H1 (cell line): ENCODE data around the gene DNAL1. TPM values are rescaled to one million over a fixed set of nuclear protein-coding genes. Genes with fewer than 3 reads are reported as not detected.

Source experiments
- CTCF ChIA-PET: fragments of 300-600 bp; sonication (Branson Sonifier 250); formaldehyde crosslinking; loops from one replicate; lab custom pipeline; 2021; ENCODE audit not compliant: partially characterized antibody; lab: Charles Lee
- POLR2A ChIA-PET: fragments of 300-600 bp; sonication (Branson Sonifier 250); formaldehyde crosslinking; loops from one replicate; lab custom pipeline; 2021; ENCODE audit warnings: inconsistent platforms; ENCODE audit not compliant: partially characterized antibody; lab: Charles Lee
- DNase-seq, 2 experiments: peaks; one replicate each; pipeline versions ENCODE4 v3.0.0 to v3.0.0-alpha.2; 2010 to 2022; ENCODE audit warnings: low spot score in 2 of 2, low read depth in 1 of 2, mixed read lengths in 1 of 2
- FAIRE-seq: peaks from 2 replicates; lab custom pipeline; 2011; peaks lifted over from hg19 to GRCh38; lab: Jason Lieb, UNC
- H2AFZ ChIP-seq: 2 replicates; pipeline ENCODE4 v1.8.1; 2012; ENCODE audit warnings: low read length, inconsistent platforms
- H2AK5ac ChIP-seq: 2 replicates; pipeline ENCODE4 v1.6.1; 2013; ENCODE audit warnings: low read depth, low read length
- H2BK120ac ChIP-seq: replicated peaks from 2 replicates; pipeline ENCODE3; 2013; ENCODE audit warnings: low read depth, low read length, inconsistent platforms
- H2BK12ac ChIP-seq: 2 replicates; pipeline ENCODE4 v1.6.1; 2013; ENCODE audit warnings: low read depth, low read length
- H2BK15ac ChIP-seq: 2 replicates; pipeline ENCODE4 v1.6.1; 2013; ENCODE audit warnings: low read length
- H2BK20ac ChIP-seq: 2 replicates; pipeline ENCODE4 v1.6.1; 2013; ENCODE audit warnings: low read length
- H2BK5ac ChIP-seq: 2 replicates; pipeline ENCODE4 v1.6.1; 2013; ENCODE audit warnings: low read depth, low read length
- H3K14ac ChIP-seq: 2 replicates; pipeline ENCODE4 v1.6.1; 2013; ENCODE audit warnings: inconsistent platforms; ENCODE audit not compliant: insufficient read length
- H3K18ac ChIP-seq: 2 replicates; pipeline ENCODE4 v1.6.1; 2013; ENCODE audit warnings: low read length; ENCODE audit errors: extremely low read depth
- H3K23ac ChIP-seq: 2 replicates; pipeline ENCODE4 v1.6.1; 2013; ENCODE audit warnings: inconsistent platforms; ENCODE audit not compliant: insufficient read length
- H3K23me2 ChIP-seq: 2 replicates; pipeline ENCODE4 v1.6.1; 2013; ENCODE audit warnings: low read depth, low read length
- H3K27ac ChIP-seq: 2 replicates; pipeline ENCODE4 v1.6.1; 2011; ENCODE audit warnings: low read depth, low read length, inconsistent platforms
- H3K27me3 ChIP-seq, 4 experiments: replicated peaks in 1 of 4; 1 replicate in 1 of 4; 2 replicates in 3 of 4; pipeline versions ENCODE4 v1.6.1 to v1.8.1; 2011 to 2013; ENCODE audit warnings: low read length in 3 of 4, mild to moderate bottlenecking in 3 of 4, inconsistent platforms in 2 of 4, mixed read lengths in 2 of 4, moderate library complexity in 1 of 4; ENCODE audit not compliant: control insufficient read depth in 3 of 4, insufficient read depth in 3 of 4; ENCODE audit errors: extremely low read depth in 1 of 4
- H3K36me3 ChIP-seq, 4 experiments: 2 replicates each; pipeline versions ENCODE4 v1.6.1 to v1.8.1; 2011 to 2013; ENCODE audit warnings: mild to moderate bottlenecking in 4 of 4, low read length in 3 of 4, moderate library complexity in 2 of 4, control low read depth in 1 of 4, inconsistent platforms in 1 of 4; ENCODE audit not compliant: insufficient read depth in 4 of 4, control insufficient read depth in 2 of 4
- H3K4ac ChIP-seq: replicated peaks from 2 replicates; pipeline ENCODE3; 2013; ENCODE audit warnings: low read length, low read depth, mixed read lengths, inconsistent platforms; ENCODE audit not compliant: insufficient read length
- H3K4me1 ChIP-seq, 4 experiments: replicated peaks in 1 of 4; 1 replicate in 1 of 4; 2 replicates in 3 of 4; pipeline versions ENCODE4 v1.6.1 to v1.8.1; 2011 to 2013; ENCODE audit warnings: low read length in 3 of 4, inconsistent platforms in 2 of 4, mixed read lengths in 1 of 4; ENCODE audit not compliant: insufficient read depth in 4 of 4, control insufficient read depth in 3 of 4
- H3K4me2 ChIP-seq, 2 experiments: 2 replicates each; pipeline versions ENCODE4 v1.6.1 to v1.8.1; 2011 to 2013; ENCODE audit warnings: low read depth in 2 of 2, low read length in 2 of 2, control low read depth in 1 of 2, inconsistent platforms in 1 of 2, mild to moderate bottlenecking in 1 of 2; ENCODE audit not compliant: insufficient read depth in 1 of 2
- H3K4me3 ChIP-seq, 4 experiments: fragments of 200-600, 300-600 bp in 1 of 4; sonication (generic), shearing (Covaris generic), sonication (Bioruptor Twin) in 1 of 4; 2 replicates each; pipeline versions ENCODE4 v1.5.1 to v1.8.1; 2011 to 2016; ENCODE audit warnings: low read length in 4 of 4, low read depth in 3 of 4, control low read depth in 2 of 4, inconsistent platforms in 2 of 4, mild to moderate bottlenecking in 2 of 4, mixed read lengths in 1 of 4, moderate library complexity in 1 of 4; ENCODE audit not compliant: insufficient read depth in 2 of 4; ENCODE audit errors: extremely low read depth in 1 of 4
- H3K56ac ChIP-seq: replicated peaks from 2 replicates; pipeline ENCODE3; 2013; ENCODE audit warnings: low read depth, mild to moderate bottlenecking, mixed read lengths, low read length, inconsistent platforms; ENCODE audit not compliant: insufficient read length
- H3K79me1 ChIP-seq: 2 replicates; pipeline ENCODE4 v1.6.1; 2013; ENCODE audit warnings: low read depth, low read length, control low read depth
- H3K79me2 ChIP-seq, 2 experiments: 2 replicates each; pipeline versions ENCODE4 v1.6.1 to v1.8.1; 2012 to 2013; ENCODE audit warnings: low read length in 2 of 2, mild to moderate bottlenecking in 2 of 2, inconsistent platforms in 1 of 2; ENCODE audit not compliant: insufficient read depth in 2 of 2, control insufficient read depth in 1 of 2
- H3K9ac ChIP-seq, 4 experiments: replicated peaks in 1 of 4; 1 replicate in 1 of 4; 2 replicates in 3 of 4; pipeline versions ENCODE4 v1.6.1 to v1.8.1; 2011 to 2013; ENCODE audit warnings: low read depth in 3 of 4, low read length in 3 of 4, control low read depth in 2 of 4, mild to moderate bottlenecking in 2 of 4, moderate library complexity in 2 of 4, inconsistent platforms in 1 of 4; ENCODE audit errors: extremely low read depth in 1 of 4
- H3K9me3 ChIP-seq, 2 experiments: 2 replicates each; pipeline versions ENCODE4 v1.6.1 to v1.8.1; 2012 to 2013; ENCODE audit warnings: mild to moderate bottlenecking in 2 of 2, moderate library complexity in 2 of 2, control low read depth in 1 of 2, inconsistent platforms in 1 of 2, low read depth in 1 of 2, low read length in 1 of 2, mixed read lengths in 1 of 2; ENCODE audit not compliant: insufficient read depth in 2 of 2
- H4K20me1 ChIP-seq, 2 experiments: replicated peaks in 1 of 2; 2 replicates each; pipeline versions ENCODE3 to v1.8.1; 2011 to 2013; ENCODE audit warnings: inconsistent platforms in 2 of 2, low read length in 2 of 2, mild to moderate bottlenecking in 1 of 2; ENCODE audit not compliant: insufficient read depth in 2 of 2, control insufficient read depth in 1 of 2
- H4K5ac ChIP-seq: 2 replicates; pipeline ENCODE4 v1.6.1; 2013; ENCODE audit warnings: low read length, low read depth, mixed read lengths, inconsistent platforms; ENCODE audit not compliant: insufficient read length
- H4K8ac ChIP-seq: 2 replicates; pipeline ENCODE4 v1.8.0; 2013; ENCODE audit warnings: mild to moderate bottlenecking, moderate library complexity, low read length, inconsistent platforms; ENCODE audit not compliant: insufficient read depth; ENCODE audit errors: extremely low read depth
- H4K91ac ChIP-seq: replicated peaks from 2 replicates; pipeline ENCODE3; 2013; ENCODE audit warnings: low read length, mixed read lengths, inconsistent platforms; ENCODE audit not compliant: insufficient read length
- CBX5 ChIP-seq: fragments of 300-800, 300-1000 bp; sonication (generic); IDR thresholded peaks from 2 replicates; pipeline ENCODE4 v1.7.1; 2016; ENCODE audit warnings: antibody characterized with exemption, low read length, low read depth
- CHD1 ChIP-seq: IDR thresholded peaks from 2 replicates; pipeline ENCODE4 v1.6.1; 2012; ENCODE audit warnings: low read depth, low read length, improper control_type of control experiment
- GABPA ChIP-seq: IDR thresholded peaks from 2 replicates; pipeline ENCODE4 v1.6.1; 2011; ENCODE audit warnings: mild to moderate bottlenecking, low read length, moderate library complexity, borderline replicate concordance; ENCODE audit not compliant: insufficient read depth
- KDM4A ChIP-seq: IDR thresholded peaks from one replicate; pipeline ENCODE4 v1.7.1; 2012; ENCODE audit warnings: low read depth, mild to moderate bottlenecking, moderate library complexity, low read length, inconsistent platforms; ENCODE audit not compliant: severe bottlenecking
- RNF2 ChIP-seq: fragments of 200-900, 300-1000 bp; sonication (generic); IDR thresholded peaks from 2 replicates; pipeline ENCODE4 v1.7.1; 2016; ENCODE audit warnings: borderline replicate concordance, low read depth, mild to moderate bottlenecking, antibody characterized with exemption, low read length; ENCODE audit not compliant: poor library complexity, severe bottlenecking; ENCODE audit errors: missing control alignments
- SAP30 ChIP-seq: fragments of 300-600 bp; sonication (generic); IDR thresholded peaks from 2 replicates; pipeline ENCODE4 v1.7.1; 2012; ENCODE audit warnings: low read length, moderate library complexity, mild to moderate bottlenecking, inconsistent platforms; ENCODE audit not compliant: insufficient read depth, insufficient replicate concordance
- SIN3A ChIP-seq, 2 experiments: IDR thresholded peaks in 1 of 2; conservative IDR thresholded peaks in 1 of 2; 2 replicates each; pipeline ENCODE4 v1.6.1; 2011 to 2012; ENCODE audit warnings: low read length in 2 of 2, improper control_type of control experiment in 1 of 2, low read depth in 1 of 2, mild to moderate bottlenecking in 1 of 2
- SIRT6 ChIP-seq: IDR thresholded peaks from one replicate; pipeline ENCODE4 v1.7.1; 2012; ENCODE audit warnings: low read length, inconsistent platforms
- SIX5 ChIP-seq: IDR thresholded peaks from 2 replicates; pipeline ENCODE4 v1.6.1; 2011; ENCODE audit warnings: mild to moderate bottlenecking, low read depth, low read length
- SUZ12 ChIP-seq: fragments of 200-600 bp; sonication (generic); IDR thresholded peaks from 2 replicates; pipeline ENCODE4 v1.6.1; 2012; ENCODE audit warnings: mild to moderate bottlenecking, inconsistent platforms, low read length, moderate library complexity, mixed read lengths
- TAF1 ChIP-seq: IDR thresholded peaks from 2 replicates; pipeline ENCODE4 v1.6.1; 2011; ENCODE audit warnings: mild to moderate bottlenecking, low read depth, low read length
- TCF12 ChIP-seq: IDR thresholded peaks from 2 replicates; pipeline ENCODE4 v1.6.1; 2011; ENCODE audit warnings: low read depth, mild to moderate bottlenecking, low read length
- whole genome bisulfite sequencing, 2 experiments: shearing (Covaris generic) in 1 of 2; methylation state at CpG; one replicate each; pipeline versions ENCODE4 v1.1.6 to v1.1.7; 2013 to 2015; ENCODE audit warnings: low lambda C conversion rate in 2 of 2, mixed read lengths in 2 of 2, inconsistent platforms in 1 of 2, low coverage in 1 of 2, missing lambda C conversion rate in 1 of 2; ENCODE audit not compliant: insufficient replicate concordance in 2 of 2, insufficient coverage in 1 of 2, insufficient read length in 1 of 2; ENCODE audit errors: extremely low coverage in 1 of 2, missing lambda C conversion rate in 1 of 2; 5-methylcytosine and 5-hydroxymethylcytosine counted together
- polyA plus RNA-seq, 7 experiments: library from polyadenylated mRNA; depleted of rRNA in 3 of 7; stranded (reverse) in 5 of 7; unstranded in 2 of 7; fragments of >200 nt in 5 of 7; fragments of 200-250 nt in 2 of 7; gene quantifications; 1 replicate in 5 of 7; 2 replicates in 1 of 7; 4 replicates in 1 of 7; pipeline versions ENCODE4 v1.2.1 to v1.2.3, GENCODE V29; 2011 to 2013; ENCODE audit warnings: missing spikeins in 2 of 7, mixed read lengths in 2 of 7
- total RNA-seq: library from RNA; stranded (reverse); fragmentation: NEBNext Ultra II Directional; extraction: Animal tissue kit (Norgen Biotek cat#: 25700); gene quantifications from 2 replicates; pipeline ENCODE4 v1.2.1, GENCODE V29; 2021
- TF ChIP-seq, protein P1 (sequence below): IDR thresholded peaks from 2 replicates; pipeline ENCODE4 v1.6.1; 2012; ENCODE audit warnings: inconsistent platforms

The DNAL1 gene
- total and polyA plus RNA-seq, 2 of the 8 experiments (the other 6 are each of a cell fraction or from before 2014, with no cell fraction given): 2.8 to 16.8 TPM

DNA sequence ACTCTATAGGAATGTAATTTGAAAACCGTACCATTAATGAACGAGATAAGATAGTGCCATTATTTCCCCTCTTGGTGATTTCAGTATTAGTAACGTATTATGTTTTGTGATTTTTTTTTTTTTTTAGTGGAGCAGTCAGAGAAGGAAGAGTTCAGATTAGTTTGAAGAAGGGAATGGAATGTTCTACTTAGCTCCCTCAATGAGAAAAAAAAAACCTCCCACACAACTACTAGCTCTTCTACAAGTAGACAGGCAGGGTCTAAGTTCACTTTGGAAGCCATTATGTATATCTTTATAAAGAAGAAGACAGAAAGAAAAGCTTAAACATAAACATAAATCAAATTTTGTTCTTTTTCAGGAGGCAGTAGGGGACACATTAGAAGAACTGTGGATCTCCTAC, 42.1 kb downstream of the DNAL1 start:
- WGBS, 2 experiments: 84% methylated on average over 3 of the region's 3 CpGs; no CpG with 5 or more reads in 1 of the 2 experiments
- Histone ChIP-seq H3K79me2 (no peaks in the 10 kb centered on the region), H3K18ac (no peak overlapping the region), H3K27ac (no peak overlapping the region), H3K9me3 (no peaks in the 10 kb centered on the region), H3K14ac (no peak overlapping the region), H4K8ac (no peak overlapping the region), H3K9ac (no peak overlapping the region), H2BK20ac (no peak overlapping the region), H4K20me1 (peaks cover 0 to 2% of the 10 kb centered on the region in 2 experiments), H3K4ac (no peak overlapping the region), H3K4me3 (no peak overlapping the region), H2BK5ac (no peak overlapping the region), H3K56ac (no peak overlapping the region), H4K5ac (no peak overlapping the region), H2BK120ac (no peak overlapping the region), H3K23me2 (no peaks in the 10 kb centered on the region), H3K79me1 (no peaks in the 10 kb centered on the region), H2AK5ac (no peak overlapping the region), H4K91ac (no peak overlapping the region), H2BK12ac (no peak overlapping the region), H2AFZ (no peak overlapping the region), H3K23ac (no peak overlapping the region), H2BK15ac (no peak overlapping the region), H3K36me3 (peaks cover 0 to 3% (median 0%) of the 10 kb centered on the region in 4 experiments; a peak in 3 of 8 replicates), H3K4me1 (no peaks in the 10 kb centered on the region), H3K4me2 (no peak overlapping the region), H3K27me3 (no peaks in the 10 kb centered on the region)
- ChIA-PET POLR2A (no interaction called here), CTCF (interaction anchor here (1.2 to 3.1 kb wide), 3 partner anchors 8 to 12 kb away, joined by 3 to 11 read pairs (median 3); no protein-coding TSS in a partner anchor)
- DNase-seq (no peak), FAIRE-seq (no peak)
- TF ChIP-seq SIRT6: no peak
- TF ChIP-seq RNF2: no peak
- no peak for TF ChIP-seq SAP30
- no peak for TF ChIP-seq TCF12
- TF ChIP-seq SIX5: no peak
- no peak for TF ChIP-seq TAF1
- TF ChIP-seq GABPA: no peak
- TF ChIP-seq SIN3A (conservative IDR thresholded peaks at IDR 0.05 in 1 of 2, IDR thresholded peaks at IDR 0.05 in 1 of 2; ENCODE audit: low read depth in 1 of 2, low read length in 2 of 2): no peak
- TF ChIP-seq, protein P1, sequence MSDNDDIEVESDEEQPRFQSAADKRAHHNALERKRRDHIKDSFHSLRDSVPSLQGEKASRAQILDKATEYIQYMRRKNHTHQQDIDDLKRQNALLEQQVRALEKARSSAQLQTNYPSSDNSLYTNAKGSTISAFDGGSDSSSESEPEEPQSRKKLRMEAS: no peak
- TF ChIP-seq SUZ12: no peak
- TF ChIP-seq KDM4A: no peak
- no peak for TF ChIP-seq CBX5
- TF ChIP-seq CHD1: no peak
